Measurements from ENCODE around the gene PINLYP.

Gene PINLYP

GRCh38 chr19:43551399-43552197 lies 24.0 kb upstream of the PINLYP start:
- no peak overlapping the region for H3K4me3 ChIP-seq (replicated peaks; ENCODE audit: insufficient read depth, low read length)
- no peak for TF ChIP-seq CTCF (IDR thresholded peaks at IDR 0.05; ENCODE audit: insufficient read depth, low read length)
- TF ChIP-seq REST (IDR thresholded peaks at IDR 0.05; ENCODE audit: insufficient replicate concordance, low read depth): no peak
- no peak for TF ChIP-seq GABPA (IDR thresholded peaks at IDR 0.05; ENCODE audit: low read depth)
- TF ChIP-seq POLR2AphosphoS5 (IDR thresholded peaks at IDR 0.05; ENCODE audit: low read depth): no peak
- no peak for TF ChIP-seq SPI1 (IDR thresholded peaks at IDR 0.05; ENCODE audit: borderline replicate concordance, low read depth)
- no peaks in the 10 kb centered on the region for H3K27me3 ChIP-seq (ENCODE audit: insufficient read depth, poor library complexity, severe bottlenecking)
- H3K27ac ChIP-seq (replicated peaks): no peak overlapping the region
- no peak for DNase-seq (ENCODE audit: low read depth in 1 of 2, low spot score in 1 of 2)

- Histone ChIP-seq H3K27ac (replicated peaks) (no peak overlapping the region), H3K27me3 (ENCODE audit: insufficient read depth, poor library complexity, severe bottlenecking) (no peaks in the 10 kb centered on the region), H3K4me3 (replicated peaks; ENCODE audit: insufficient read depth, low read length) (no peak overlapping the region)
- no peak for TF ChIP-seq POLR2AphosphoS5 (IDR thresholded peaks at IDR 0.05; ENCODE audit: low read depth)
- no peak for TF ChIP-seq SPI1 (IDR thresholded peaks at IDR 0.05; ENCODE audit: borderline replicate concordance, low read depth)
- no peak for TF ChIP-seq CTCF (IDR thresholded peaks at IDR 0.05; ENCODE audit: insufficient read depth, low read length)
- no peak for TF ChIP-seq REST (IDR thresholded peaks at IDR 0.05; ENCODE audit: insufficient replicate concordance, low read depth)
- no peak for TF ChIP-seq GABPA (IDR thresholded peaks at IDR 0.05; ENCODE audit: low read depth)
- no peak for DNase-seq (ENCODE audit: low read depth in 1 of 2, low spot score in 1 of 2)
Measured at GRCh38 chr19:43552198-43552450, 23.5 kb upstream of the PINLYP start.

GRCh38 chr19:43552616-43553015 lies 23.0 kb upstream of the PINLYP start:
- H3K27me3 ChIP-seq (ENCODE audit: insufficient read depth, poor library complexity, severe bottlenecking): no peaks in the 10 kb centered on the region
- no peak overlapping the region for H3K4me3 ChIP-seq (replicated peaks; ENCODE audit: insufficient read depth, low read length)
- no peak for DNase-seq (ENCODE audit: low read depth in 1 of 2, low spot score in 1 of 2)
- no peak overlapping the region for H3K27ac ChIP-seq (replicated peaks)
- TF ChIP-seq SPI1 (IDR thresholded peaks at IDR 0.05; ENCODE audit: borderline replicate concordance, low read depth): no peak
- TF ChIP-seq POLR2AphosphoS5 (IDR thresholded peaks at IDR 0.05; ENCODE audit: low read depth): no peak
- no peak for TF ChIP-seq GABPA (IDR thresholded peaks at IDR 0.05; ENCODE audit: low read depth)
- TF ChIP-seq REST (IDR thresholded peaks at IDR 0.05; ENCODE audit: insufficient replicate concordance, low read depth): no peak
- TF ChIP-seq CTCF (IDR thresholded peaks at IDR 0.05; ENCODE audit: insufficient read depth, low read length): no peak
